Measurements from ENCODE around the gene BDKRB1. TPM values are rescaled to one million over a fixed set of nuclear protein-coding genes. Genes with fewer than 3 reads are reported as not detected.

BDKRB1 gene
- polyA plus RNA-seq, 2 of the 4 experiments (the other 2 are of a cell fraction), result 2.8 to 3.5 TPM

GRCh38 chr14:96214793-96215192 is 41.2 kb upstream of the BDKRB1 start:
- ChIA-PET CTCF (interaction anchor here (1.2 to 1.8 kb wide), 3 partner anchors 60 to 219 kb away, joined by 4 to 5 read pairs (median 5); no protein-coding TSS in a partner anchor), POLR2A (no interaction called here)
- TF ChIP-seq PBX3 (IDR thresholded peaks at IDR 0.05) (no peak), NFE2L2 (conservative IDR thresholded peaks at IDR 0.05; ENCODE audit: low read length) (no peak), POLR2A (IDR thresholded peaks at IDR 0.05; ENCODE audit: low read length) (no peak), ZFP36 (IDR thresholded peaks at IDR 0.05; ENCODE audit: borderline replicate concordance, partially characterized antibody) (no peak), BHLHE40 (IDR thresholded peaks at IDR 0.05; ENCODE audit: low read depth, low read length) (no peak), MAX (IDR thresholded peaks at IDR 0.05) (no peak), HES2 (IDR thresholded peaks at IDR 0.05) (no peak), BCL3 (IDR thresholded peaks at IDR 0.05) (no peak)
- H3K4me3 ChIP-seq, result no peak overlapping the region
- DNase-seq (ENCODE audit: low read depth in 1 of 2, low spot score in 1 of 2) (no peak), FAIRE-seq (no peak), ATAC-seq (no peak)
- WGBS (ENCODE audit: missing lambda C conversion rate), result 91% methylated on average over 4 of the region's 4 CpGs
- H3K9me3 ChIP-seq, result peaks cover 12% of the 10 kb centered on the region; the same call in 2 of the 3 replicates
- H3K4me1 ChIP-seq, result peaks cover 25% of the 10 kb centered on the region
- H3K4me2 ChIP-seq, result no peak overlapping the region
- no peak overlapping the region; a peak in 1 of 6 replicates for H3K27ac ChIP-seq

GRCh38 chr14:96215452-96216244 is 40.4 kb upstream of the BDKRB1 start:
- 84% methylated on average over 7 of the region's 7 CpGs for WGBS (ENCODE audit: missing lambda C conversion rate)
- CTCF ChIA-PET, result interaction anchor here (1.0 to 1.8 kb wide), 5 partner anchors 10 to 222 kb away, joined by 3 to 5 read pairs (median 4); no protein-coding TSS in a partner anchor
- no peak overlapping the region for H3K4me2 ChIP-seq
- H3K27ac ChIP-seq, result peak overlapping the region in 1 of 2 experiments; percentile 54; a peak in 3 of 6 replicates
- peaks cover 28% of the 10 kb centered on the region for H3K4me1 ChIP-seq
- POLR2A ChIA-PET, result no interaction called here
- H3K9me3 ChIP-seq, result peaks cover 12% of the 10 kb centered on the region; the same call in 2 of the 3 replicates
- no peak for TF ChIP-seq FOSB (CRISPR knock-in tag; IDR thresholded peaks at IDR 0.05)
- no peak for TF ChIP-seq NPAS2 (CRISPR knock-in tag; IDR thresholded peaks at IDR 0.05; ENCODE audit: borderline replicate concordance)
- no peak for TF ChIP-seq RNF2 (IDR thresholded peaks at IDR 0.05; ENCODE audit: borderline replicate concordance, low read depth)
- no peak for TF ChIP-seq ESRRA (IDR thresholded peaks at IDR 0.05; ENCODE audit: borderline replicate concordance, low read length)
- TF ChIP-seq HEYL (CRISPR knock-in tag; IDR thresholded peaks at IDR 0.05), result no peak
- TF ChIP-seq NR3C1 (IDR thresholded peaks at IDR 0.05), result no peak
- no peak for TF ChIP-seq ZFP36 (IDR thresholded peaks at IDR 0.05; ENCODE audit: borderline replicate concordance, partially characterized antibody)
- no peak for TF ChIP-seq FOXS1 (CRISPR knock-in tag; IDR thresholded peaks at IDR 0.05)
- no peak for TF ChIP-seq ZSCAN20 (CRISPR knock-in tag; IDR thresholded peaks at IDR 0.05)
- TF ChIP-seq CHD2 (IDR thresholded peaks at IDR 0.05; ENCODE audit: low read length, partially characterized antibody), result no peak
- no peak for TF ChIP-seq ATOH8 (CRISPR knock-in tag; IDR thresholded peaks at IDR 0.05; ENCODE audit: low read depth)
- ATAC-seq (no peak), DNase-seq (ENCODE audit: low read depth in 1 of 2, low spot score in 1 of 2) (no peak), FAIRE-seq (no peak)
- no peak overlapping the region for H3K4me3 ChIP-seq

GRCh38 chr14:96216627-96217026 is 39.4 kb upstream of the BDKRB1 start:
- TF ChIP-seq RNF2 (IDR thresholded peaks at IDR 0.05; ENCODE audit: borderline replicate concordance, low read depth), result no peak
- TF ChIP-seq RFX5 (IDR thresholded peaks at IDR 0.05), result no peak
- no peak for TF ChIP-seq JUN (IDR thresholded peaks at IDR 0.05)
- no peak for TF ChIP-seq REST (IDR thresholded peaks at IDR 0.05)
- no peak for TF ChIP-seq MAX (IDR thresholded peaks at IDR 0.05)
- TF ChIP-seq CHD4 (IDR thresholded peaks at IDR 0.05; ENCODE audit: borderline replicate concordance), result no peak
- TF ChIP-seq PHF8 (IDR thresholded peaks at IDR 0.05; ENCODE audit: borderline replicate concordance, low read depth), result no peak
- H3K4me1 ChIP-seq, result peaks cover 33% of the 10 kb centered on the region
- no peak for FAIRE-seq
- ChIA-PET POLR2A (no interaction called here), CTCF (interaction anchor here (1.0 to 1.8 kb wide), 3 partner anchors 9 to 116 kb away, joined by 3 to 5 read pairs (median 3); no protein-coding TSS in a partner anchor)
- H3K9me3 ChIP-seq, result peaks cover 8% of the 10 kb centered on the region; the same call in 2 of the 3 replicates
- H3K4me3 ChIP-seq, result no peak overlapping the region
- WGBS (ENCODE audit: missing lambda C conversion rate), result 90% methylated on average over 1 of the region's 1 CpG
- H3K27ac ChIP-seq, result peak overlapping the region in 1 of 2 experiments; percentile 54; a peak in 3 of 6 replicates
- DNase-seq (ENCODE audit: low read depth in 1 of 2, low spot score in 1 of 2), result no peak
- no peak for ATAC-seq
- no peak overlapping the region for H3K4me2 ChIP-seq
